Activated T-helper 17 cell treated with anti-CD3 and anti-CD28 coated beads, Interleukin-2, amount 50 U/mL, for 72 hours (primary cell): Measurements from ENCODE around the gene RNF32. TPM values are rescaled to one million over a fixed set of nuclear protein-coding genes. Genes with fewer than 3 reads are reported as not detected.
A peak's percentile ranks its signal among the peaks of the same experiment; 100 is the strongest.
"Not testable (repeated sequence)": the region's sequence is repeated elsewhere in the genome, so short reads cannot be mapped to it uniquely, and the experiment has no call there.

Experiments used
- ATAC-seq: fragments of 150-1000 bp; cut with Tn5 transposase; replicated peaks from 2 replicates; pipeline ENCODE4 v1.10.0; 2021; ENCODE audit warnings: mild to moderate bottlenecking, moderate library complexity
- H3K27ac Mint-ChIP-seq: one replicate; pipeline ENCODE4 v1.8.0; 2022; ENCODE audit warnings: mixed read lengths
- H3K27me3 Mint-ChIP-seq: one replicate; pipeline ENCODE4 v1.8.0; 2022; ENCODE audit warnings: mixed read lengths
- H3K36me3 Mint-ChIP-seq: one replicate; pipeline ENCODE4 v1.8.0; 2022; ENCODE audit warnings: low read depth, mild to moderate bottlenecking, mixed read lengths
- H3K4me1 Mint-ChIP-seq: one replicate; pipeline ENCODE4 v1.8.0; 2022; ENCODE audit warnings: mixed read lengths
- H3K4me3 Mint-ChIP-seq: one replicate; pipeline ENCODE4 v1.8.0; 2022; ENCODE audit warnings: mild to moderate bottlenecking, mixed read lengths
- H3K9me3 Mint-ChIP-seq: one replicate; pipeline ENCODE4 v1.8.0; 2022; ENCODE audit warnings: mixed read lengths
- total RNA-seq, 2 donors: library from RNA; stranded (reverse); gene quantifications; one replicate each; pipeline ENCODE4 v1.2.3, GENCODE V29; 2022

Gene RNF32
- total RNA-seq, 2 donors from 2014 or later, result 1.3 to 2.0 TPM

DNA sequence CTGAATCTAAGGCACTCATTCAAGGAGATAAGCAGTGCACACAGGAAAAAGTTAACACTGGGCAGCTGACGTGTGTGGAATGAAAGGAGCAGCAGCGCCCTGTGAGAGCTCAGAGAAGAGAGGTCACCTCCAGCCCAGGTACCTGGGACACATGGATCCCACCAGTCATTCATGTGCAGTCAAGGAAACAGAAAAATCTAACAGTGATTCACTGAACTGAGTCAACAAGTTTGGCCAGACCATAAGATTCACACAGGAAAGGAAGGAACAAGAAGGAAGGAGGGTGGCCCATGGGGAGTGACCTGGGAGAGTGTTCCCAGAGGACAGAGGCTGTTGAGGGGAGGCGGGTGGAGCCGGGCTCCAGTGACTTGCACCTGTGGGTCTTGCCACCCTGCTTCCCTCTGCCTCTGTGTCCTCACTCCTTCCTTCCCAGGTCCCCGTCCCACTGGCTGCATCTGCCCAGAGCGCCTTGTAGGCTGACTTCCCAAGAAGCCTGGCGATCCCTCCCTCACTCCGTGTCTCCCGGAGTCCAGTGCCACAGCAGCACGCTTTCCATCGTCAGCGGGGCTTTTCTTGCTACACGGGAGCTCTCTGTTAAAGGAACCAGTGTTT is 27.7 kb downstream of the RNF32 start:
- no peaks in the 10 kb centered on the region for H3K36me3 Mint-ChIP-seq
- peak overlapping the region; percentile 15 for H3K27ac Mint-ChIP-seq
- H3K9me3 Mint-ChIP-seq, result no peaks in the 10 kb centered on the region
- H3K4me3 Mint-ChIP-seq, result no peak overlapping the region
- no peaks in the 10 kb centered on the region for H3K4me1 Mint-ChIP-seq
- no peaks in the 10 kb centered on the region for H3K27me3 Mint-ChIP-seq
- no peak for ATAC-seq

GRCh38 chr7:156669035-156669828 is 28.7 kb downstream of the RNF32 start:
- no peak for ATAC-seq
- Mint-ChIP-seq H3K36me3 (no peaks in the 10 kb centered on the region), H3K27ac (no peak overlapping the region), H3K4me1 (no peaks in the 10 kb centered on the region), H3K4me3 (no peak overlapping the region), H3K27me3 (no peaks in the 10 kb centered on the region), H3K9me3 (no peaks in the 10 kb centered on the region)

DNA sequence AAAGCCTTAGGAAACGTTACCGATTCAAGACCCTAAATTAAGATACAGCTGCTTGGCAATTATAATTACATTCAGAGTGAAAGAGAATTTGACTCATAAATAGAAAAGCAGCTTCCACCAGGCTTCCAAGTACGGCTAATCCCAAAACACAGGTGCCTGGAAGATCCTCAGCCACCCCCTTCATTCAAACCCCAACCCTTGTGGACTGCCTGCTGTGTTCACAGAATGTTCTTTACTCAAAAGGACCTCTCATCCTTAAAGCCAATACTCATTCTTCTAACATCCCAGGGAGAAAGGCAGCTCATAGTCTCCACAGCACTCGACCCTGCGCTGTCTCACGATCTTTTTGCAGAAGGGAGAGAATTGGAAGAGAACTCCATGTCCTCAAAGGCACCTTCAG is 32.9 kb downstream of the RNF32 start:
- Mint-ChIP-seq H3K36me3 (peaks cover 20% of the 10 kb centered on the region), H3K9me3 (no peaks in the 10 kb centered on the region), H3K27me3 (no peaks in the 10 kb centered on the region), H3K4me1 (no peaks in the 10 kb centered on the region), H3K27ac (no peak overlapping the region), H3K4me3 (no peak overlapping the region)
- no peak for ATAC-seq

GRCh38 chr7:156673902-156674301 is 33.3 kb downstream of the RNF32 start:
- H3K4me1 Mint-ChIP-seq, result no peaks in the 10 kb centered on the region
- peaks cover 24% of the 10 kb centered on the region for H3K36me3 Mint-ChIP-seq
- ATAC-seq, result no peak
- no peak overlapping the region for H3K4me3 Mint-ChIP-seq
- H3K9me3 Mint-ChIP-seq, result no peaks in the 10 kb centered on the region
- H3K27me3 Mint-ChIP-seq, result no peaks in the 10 kb centered on the region
- H3K27ac Mint-ChIP-seq, result no peak overlapping the region

GRCh38 chr7:156675721-156676120 is 35.1 kb downstream of the RNF32 start:
- H3K27ac Mint-ChIP-seq, result no peak overlapping the region
- H3K4me3 Mint-ChIP-seq, result no peak overlapping the region
- H3K27me3 Mint-ChIP-seq, result no peaks in the 10 kb centered on the region
- ATAC-seq, result no peak
- no peaks in the 10 kb centered on the region for H3K9me3 Mint-ChIP-seq
- H3K4me1 Mint-ChIP-seq, result no peaks in the 10 kb centered on the region
- peaks cover 42% of the 10 kb centered on the region for H3K36me3 Mint-ChIP-seq

DNA sequence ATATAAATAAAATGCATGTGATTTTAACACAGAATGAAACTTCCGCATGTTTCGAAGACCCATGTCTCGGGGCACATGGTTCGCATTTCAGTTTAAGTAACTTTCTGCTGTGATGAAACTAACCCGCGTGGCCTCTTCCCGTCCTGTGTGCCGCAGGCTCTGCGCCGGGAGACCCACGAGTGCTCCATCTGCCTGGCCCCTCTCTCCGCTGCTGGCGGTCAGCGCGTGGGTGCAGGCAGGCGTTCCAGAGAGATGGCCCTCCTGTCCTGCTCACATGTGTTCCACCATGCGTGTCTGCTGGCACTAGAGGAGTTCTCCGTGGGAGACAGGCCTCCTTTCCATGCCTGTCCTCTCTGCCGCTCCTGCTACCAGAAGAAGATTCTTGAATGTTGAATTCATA is 35.7 kb downstream of the RNF32 start:
- no peaks in the 10 kb centered on the region for H3K9me3 Mint-ChIP-seq
- no peak overlapping the region for H3K27ac Mint-ChIP-seq
- no peaks in the 10 kb centered on the region for H3K4me1 Mint-ChIP-seq
- ATAC-seq, result no peak
- H3K4me3 Mint-ChIP-seq, result no peak overlapping the region
- H3K27me3 Mint-ChIP-seq, result no peaks in the 10 kb centered on the region
- H3K36me3 Mint-ChIP-seq, result peaks cover 48% of the 10 kb centered on the region

DNA sequence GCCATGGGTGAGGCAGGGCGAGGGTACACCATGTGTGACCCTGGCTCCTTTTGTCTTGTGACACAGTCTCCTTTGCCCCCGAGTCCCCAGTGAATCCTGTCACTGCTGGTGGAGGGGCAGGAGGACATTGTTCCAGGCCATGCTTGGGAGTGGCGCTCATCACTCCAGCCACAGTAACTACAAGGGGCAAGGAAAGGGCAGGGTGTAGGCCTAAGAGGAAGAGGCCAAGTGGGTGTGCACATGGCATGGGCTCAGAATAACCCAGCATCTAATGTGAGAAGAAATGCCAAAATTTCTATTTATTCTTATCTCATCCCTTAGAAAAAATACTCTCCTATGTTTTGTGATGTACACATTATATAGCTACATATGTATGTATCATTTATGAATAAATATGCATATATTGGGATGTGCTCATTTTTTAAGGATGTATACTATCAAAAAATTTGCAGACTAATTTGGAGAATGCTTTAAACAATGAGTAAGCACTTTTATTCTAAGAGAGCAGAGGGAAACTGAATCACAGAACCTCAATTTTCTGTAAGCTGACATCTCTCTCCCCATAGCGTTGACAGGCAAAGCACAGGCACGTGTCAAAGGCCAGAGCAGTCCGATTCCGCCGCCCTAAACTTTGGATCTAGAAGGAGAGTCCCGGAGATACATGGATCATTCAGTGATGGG is 36.9 kb downstream of the RNF32 start:
- Mint-ChIP-seq H3K4me3 (no peak overlapping the region), H3K9me3 (no peaks in the 10 kb centered on the region), H3K27me3 (no peaks in the 10 kb centered on the region), H3K4me1 (no peaks in the 10 kb centered on the region), H3K36me3 (peaks cover 58% of the 10 kb centered on the region), H3K27ac (no peak overlapping the region)
- no peak for ATAC-seq

GRCh38 chr7:156680281-156680680 is 39.7 kb downstream of the RNF32 start:
- Mint-ChIP-seq H3K9me3 (no peaks in the 10 kb centered on the region), H3K27me3 (no peaks in the 10 kb centered on the region), H3K36me3 (peaks cover 70% of the 10 kb centered on the region), H3K4me3 (no peak overlapping the region), H3K27ac (no peak overlapping the region), H3K4me1 (no peaks in the 10 kb centered on the region)
- ATAC-seq, result no peak

DNA sequence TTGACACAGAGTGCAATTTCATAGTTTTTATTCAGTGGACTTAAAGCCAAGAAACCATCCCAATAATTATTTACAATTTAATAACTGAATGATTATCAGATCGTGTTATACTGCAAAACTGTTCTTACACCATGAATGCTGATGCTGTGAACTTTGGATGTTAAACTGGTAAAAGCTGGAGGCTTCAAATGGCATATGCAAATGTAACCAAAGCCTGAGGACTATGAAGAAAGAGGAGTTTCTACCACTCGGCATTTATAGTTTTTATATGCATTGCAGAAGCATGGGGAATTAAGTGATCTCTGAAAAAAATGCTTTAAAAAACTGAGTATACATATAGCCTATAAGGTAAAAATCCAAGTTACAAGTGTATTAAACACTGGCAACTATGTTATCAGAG is 42.4 kb downstream of the RNF32 start:
- H3K36me3 Mint-ChIP-seq, result peaks cover 57% of the 10 kb centered on the region
- H3K9me3 Mint-ChIP-seq, result no peaks in the 10 kb centered on the region
- H3K27me3 Mint-ChIP-seq, result no peaks in the 10 kb centered on the region
- ATAC-seq, result no peak
- no peaks in the 10 kb centered on the region for H3K4me1 Mint-ChIP-seq
- no peak overlapping the region for H3K27ac Mint-ChIP-seq
- H3K4me3 Mint-ChIP-seq, result no peak overlapping the region

GRCh38 chr7:156684251-156684650 is 43.7 kb downstream of the RNF32 start:
- H3K4me3 Mint-ChIP-seq, result no peak overlapping the region
- ATAC-seq, result no peak

GRCh38 chr7:156684661-156685060 is 44.1 kb downstream of the RNF32 start:
- Mint-ChIP-seq H3K4me3 (no peak overlapping the region), H3K4me1 (no peaks in the 10 kb centered on the region), H3K27ac (no peak overlapping the region), H3K27me3 (no peaks in the 10 kb centered on the region), H3K36me3 (peaks cover 44% of the 10 kb centered on the region), H3K9me3 (no peaks in the 10 kb centered on the region)
- no peak for ATAC-seq

More at GRCh38 chr7:156684251-156684650, 43.7 kb downstream of the RNF32 start:
- Mint-ChIP-seq H3K4me1 (no peaks in the 10 kb centered on the region), H3K27ac (no peak overlapping the region), H3K9me3 (no peaks in the 10 kb centered on the region), H3K36me3 (peaks cover 48% of the 10 kb centered on the region), H3K27me3 (no peaks in the 10 kb centered on the region)

DNA sequence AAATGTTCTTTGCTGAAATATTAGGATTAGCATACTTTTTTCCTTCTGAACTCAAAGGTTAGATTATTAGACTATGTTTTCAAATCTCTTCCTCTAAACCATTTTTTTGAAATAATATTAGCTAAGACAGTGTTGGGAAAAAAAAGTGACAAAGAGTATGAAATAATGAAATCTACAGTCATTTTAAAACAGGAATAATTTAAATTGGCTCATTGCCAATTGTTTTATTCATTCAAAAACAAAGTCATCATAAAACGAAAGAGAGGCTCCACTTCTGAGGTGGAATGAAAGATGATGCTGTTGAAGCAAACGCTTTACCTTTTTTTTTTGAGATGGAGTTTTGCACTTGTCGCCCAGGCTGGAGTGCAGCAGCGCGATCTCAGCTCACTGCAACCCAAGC is 51.2 kb downstream of the RNF32 start:
- ATAC-seq, result no peak
- H3K27ac Mint-ChIP-seq, result no peak overlapping the region

DNA sequence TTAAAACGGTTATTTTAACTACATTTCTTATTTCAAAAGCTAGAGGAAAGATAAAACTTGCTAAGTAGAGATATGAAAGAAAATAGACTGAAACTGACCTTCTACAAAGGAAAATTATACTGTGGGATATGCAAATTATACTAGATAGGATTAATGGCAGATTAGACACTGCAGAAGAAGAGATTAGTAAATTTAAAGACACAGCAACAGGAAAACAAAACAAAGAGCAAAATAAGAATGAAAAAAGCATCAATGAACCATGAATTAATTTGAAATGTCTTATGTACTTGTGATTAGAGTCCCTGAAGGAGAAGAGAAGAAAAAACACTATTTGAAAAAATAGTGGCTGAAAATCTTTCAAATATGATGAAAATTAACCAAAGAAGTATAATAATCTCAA is 52.3 kb downstream of the RNF32 start:
- ATAC-seq, result no peak
- Mint-ChIP-seq H3K36me3 (peaks cover 29% of the 10 kb centered on the region), H3K27me3 (no peaks in the 10 kb centered on the region), H3K4me3 (no peak overlapping the region), H3K27ac (no peak overlapping the region), H3K4me1 (peaks cover 5% of the 10 kb centered on the region), H3K9me3 (peaks cover 12% of the 10 kb centered on the region)

More for the DNA sequence above, 51.2 kb downstream of the RNF32 start:
- no peak overlapping the region for H3K4me3 Mint-ChIP-seq
- H3K9me3 Mint-ChIP-seq, result peaks cover 10% of the 10 kb centered on the region
- peaks cover 19% of the 10 kb centered on the region for H3K36me3 Mint-ChIP-seq
- H3K4me1 Mint-ChIP-seq, result peaks cover 5% of the 10 kb centered on the region
- no peaks in the 10 kb centered on the region for H3K27me3 Mint-ChIP-seq

GRCh38 chr7:156693627-156694026 is 53.1 kb downstream of the RNF32 start:
- ATAC-seq, result no peak
- H3K27ac Mint-ChIP-seq, result no peak overlapping the region
- peaks cover 12% of the 10 kb centered on the region for H3K9me3 Mint-ChIP-seq
- no peak overlapping the region for H3K4me3 Mint-ChIP-seq
- no peaks in the 10 kb centered on the region for H3K27me3 Mint-ChIP-seq
- peaks cover 5% of the 10 kb centered on the region for H3K4me1 Mint-ChIP-seq
- peaks cover 31% of the 10 kb centered on the region for H3K36me3 Mint-ChIP-seq

DNA sequence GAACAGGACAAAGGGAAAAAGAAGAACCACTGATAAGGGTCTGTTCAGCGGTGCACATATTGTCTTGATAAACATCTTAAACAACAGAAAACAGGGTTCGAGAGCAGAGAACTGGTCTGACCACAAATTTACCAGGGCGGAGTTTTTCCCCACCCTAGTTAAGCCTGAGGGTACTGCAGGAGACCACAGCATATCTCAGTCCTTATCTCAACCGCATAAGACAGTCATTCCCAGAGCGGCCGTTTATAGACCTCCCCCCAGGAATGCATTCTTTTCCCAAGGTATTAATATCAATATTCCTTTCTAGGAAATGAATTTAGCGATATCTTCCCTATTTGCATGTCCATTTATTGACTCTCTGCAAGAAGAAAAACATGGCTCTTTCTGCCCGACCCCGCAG is 56.7 kb downstream of the RNF32 start:
- not testable (repeated sequence) for H3K4me1 Mint-ChIP-seq, ATAC-seq, H3K4me3 Mint-ChIP-seq, H3K27me3 Mint-ChIP-seq, H3K27ac Mint-ChIP-seq
- peaks cover 17% of the 10 kb centered on the region for H3K9me3 Mint-ChIP-seq
- H3K36me3 Mint-ChIP-seq, result peaks cover 38% of the 10 kb centered on the region
